ENCODE results near the gene LCN2. TPM values are rescaled to one million over a fixed set of nuclear protein-coding genes. Genes with fewer than 3 reads are reported as not detected.

Gene LCN2
- polyA plus RNA-seq (2013, experiment 1 of 4), result not detected
- polyA plus RNA-seq (2013, experiment 2 of 4), result not detected
- polyA plus RNA-seq (2013, experiment 3 of 4), result not detected
- not detected for polyA plus RNA-seq (2013, experiment 4 of 4)

GRCh38 chr9:128149001-128149701, at the start of gene LCN2:
TSS of gene LCN2 (plus strand) at chr9:128149453. CDS start at chr9:128149526, 73 bp downstream.
- Histone ChIP-seq H3K36me3 (ENCODE audit: control insufficient read depth, insufficient read depth, low read length) (no peaks in the 10 kb centered on the region), H3K27me3 (ENCODE audit: control insufficient read depth, insufficient read depth, low read length, poor library complexity, severe bottlenecking) (no peaks in the 10 kb centered on the region), H3K4me3 (ENCODE audit: insufficient read depth, low read depth, low read length) (no peak within 1 kb of the TSS), H3K9me3 (ENCODE audit: control insufficient read depth, low read length) (no peaks in the 10 kb centered on the region), H3K4me1 (ENCODE audit: control insufficient read depth, insufficient read depth, low read length) (no peaks in the 10 kb centered on the region), H3K27ac (ENCODE audit: insufficient read depth, low read depth, low read length, poor library complexity, severe bottlenecking) (no peak within 1 kb of the TSS)
- WGBS, 2 experiments, result 86 to 87% methylated on average over 9 of the region's 9 CpGs

DNA sequence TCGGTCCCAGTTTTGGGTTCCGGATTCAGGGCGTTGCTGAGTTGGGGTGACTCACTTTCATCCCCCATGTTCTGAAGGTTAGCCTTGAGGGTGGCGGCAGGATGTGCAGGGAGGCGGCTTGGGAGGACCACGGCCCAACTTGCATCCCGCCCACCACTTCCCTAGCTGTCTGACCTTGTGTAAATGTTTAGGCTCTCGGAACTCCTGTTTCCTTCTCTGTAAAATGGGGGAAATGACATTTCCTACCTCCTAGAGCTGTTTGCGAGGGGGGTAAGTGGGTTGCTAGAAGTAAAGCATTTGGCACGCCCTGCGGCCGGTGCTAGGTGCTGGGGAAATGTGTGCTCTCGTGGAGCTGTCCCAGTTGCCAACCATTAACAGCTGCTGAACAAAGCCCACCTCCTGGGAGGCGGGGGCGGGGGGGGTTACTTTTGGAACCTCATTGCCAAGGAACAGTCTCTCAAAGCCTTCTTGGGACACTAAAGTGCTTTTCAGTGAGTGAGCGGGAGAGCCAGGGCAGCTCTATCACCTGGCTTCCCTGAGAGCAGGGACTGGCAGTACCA, 49.2 kb upstream of the LCN2 start:
- Histone ChIP-seq H3K4me1 (ENCODE audit: control insufficient read depth, insufficient read depth, low read length) (peaks cover 25% of the 10 kb centered on the region), H3K4me3 (ENCODE audit: insufficient read depth, low read depth, low read length) (no peak overlapping the region), H3K27me3 (ENCODE audit: control insufficient read depth, insufficient read depth, low read length, poor library complexity, severe bottlenecking) (no peaks in the 10 kb centered on the region), H3K9me3 (ENCODE audit: control insufficient read depth, low read length) (no peaks in the 10 kb centered on the region), H3K36me3 (ENCODE audit: control insufficient read depth, insufficient read depth, low read length) (peaks cover 8% of the 10 kb centered on the region), H3K27ac (ENCODE audit: insufficient read depth, low read depth, low read length, poor library complexity, severe bottlenecking) (no peak overlapping the region)
- 89 to 90% methylated on average over 16 of the region's 16 CpGs for WGBS, 2 experiments

GRCh38 chr9:128100581-128100980, 48.7 kb upstream of the LCN2 start:
- Histone ChIP-seq H3K9me3 (ENCODE audit: control insufficient read depth, low read length) (no peaks in the 10 kb centered on the region), H3K4me3 (ENCODE audit: insufficient read depth, low read depth, low read length) (no peak overlapping the region), H3K4me1 (ENCODE audit: control insufficient read depth, insufficient read depth, low read length) (peaks cover 21% of the 10 kb centered on the region), H3K27me3 (ENCODE audit: control insufficient read depth, insufficient read depth, low read length, poor library complexity, severe bottlenecking) (no peaks in the 10 kb centered on the region), H3K27ac (ENCODE audit: insufficient read depth, low read depth, low read length, poor library complexity, severe bottlenecking) (no peak overlapping the region), H3K36me3 (ENCODE audit: control insufficient read depth, insufficient read depth, low read length) (peaks cover 11% of the 10 kb centered on the region)
- 95 to 97% methylated on average over 10 of the region's 10 CpGs for WGBS, 2 experiments

DNA sequence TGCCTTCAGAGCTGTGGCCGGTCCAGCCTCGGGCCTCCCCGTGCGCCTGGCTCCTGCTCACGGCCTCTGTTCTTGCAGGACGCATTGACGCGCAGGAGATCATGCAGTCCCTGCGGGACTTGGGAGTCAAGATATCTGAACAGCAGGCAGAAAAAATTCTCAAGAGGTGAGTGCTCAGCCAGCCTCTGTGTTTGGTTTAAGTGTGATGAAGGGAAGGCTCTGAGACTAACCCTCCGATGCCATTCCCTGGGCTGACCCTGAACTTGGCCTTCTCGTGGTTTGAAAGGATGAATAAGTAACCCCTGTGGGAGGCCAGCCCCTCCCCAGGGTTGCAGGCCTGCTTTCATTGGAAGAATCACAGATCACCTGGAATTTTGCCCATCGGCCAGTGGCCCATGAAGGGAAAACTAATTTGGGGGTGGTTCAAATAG, 48.0 kb upstream of the LCN2 start:
- Histone ChIP-seq H3K4me1 (ENCODE audit: control insufficient read depth, insufficient read depth, low read length) (peaks cover 21% of the 10 kb centered on the region), H3K27ac (ENCODE audit: insufficient read depth, low read depth, low read length, poor library complexity, severe bottlenecking) (no peak overlapping the region), H3K9me3 (ENCODE audit: control insufficient read depth, low read length) (no peaks in the 10 kb centered on the region), H3K27me3 (ENCODE audit: control insufficient read depth, insufficient read depth, low read length, poor library complexity, severe bottlenecking) (no peaks in the 10 kb centered on the region), H3K36me3 (ENCODE audit: control insufficient read depth, insufficient read depth, low read length) (peaks cover 16% of the 10 kb centered on the region), H3K4me3 (ENCODE audit: insufficient read depth, low read depth, low read length) (no peak overlapping the region)
- 87 to 88% methylated on average over 12 of the region's 12 CpGs for WGBS, 2 experiments

DNA sequence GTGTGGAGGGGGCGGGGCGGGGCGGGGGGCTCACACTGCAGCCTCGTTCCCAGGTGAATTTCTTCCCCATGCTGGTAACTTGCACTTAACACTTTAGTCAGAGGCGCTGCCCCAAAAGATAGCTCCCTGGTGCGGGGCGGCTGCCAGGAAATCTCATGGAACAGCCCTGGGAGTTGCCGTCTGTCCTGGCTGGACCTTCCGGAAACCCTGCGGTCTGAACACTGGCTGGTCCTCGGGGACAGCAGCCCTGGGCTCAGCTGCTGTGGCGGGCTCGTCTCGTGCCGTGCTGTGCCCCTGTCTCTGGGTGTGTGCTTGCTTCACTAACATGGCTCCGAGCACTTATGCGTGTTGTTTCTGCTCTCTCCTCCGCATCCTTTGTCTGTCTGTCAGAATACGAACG, 47.6 kb upstream of the LCN2 start:
- Histone ChIP-seq H3K4me1 (ENCODE audit: control insufficient read depth, insufficient read depth, low read length) (peaks cover 21% of the 10 kb centered on the region), H3K36me3 (ENCODE audit: control insufficient read depth, insufficient read depth, low read length) (peaks cover 18% of the 10 kb centered on the region), H3K27ac (ENCODE audit: insufficient read depth, low read depth, low read length, poor library complexity, severe bottlenecking) (no peak overlapping the region), H3K27me3 (ENCODE audit: control insufficient read depth, insufficient read depth, low read length, poor library complexity, severe bottlenecking) (no peaks in the 10 kb centered on the region), H3K9me3 (ENCODE audit: control insufficient read depth, low read length) (no peaks in the 10 kb centered on the region), H3K4me3 (ENCODE audit: insufficient read depth, low read depth, low read length) (no peak overlapping the region)
- WGBS, 2 experiments, result 93 to 94% methylated on average over 20 of the region's 20 CpGs

DNA sequence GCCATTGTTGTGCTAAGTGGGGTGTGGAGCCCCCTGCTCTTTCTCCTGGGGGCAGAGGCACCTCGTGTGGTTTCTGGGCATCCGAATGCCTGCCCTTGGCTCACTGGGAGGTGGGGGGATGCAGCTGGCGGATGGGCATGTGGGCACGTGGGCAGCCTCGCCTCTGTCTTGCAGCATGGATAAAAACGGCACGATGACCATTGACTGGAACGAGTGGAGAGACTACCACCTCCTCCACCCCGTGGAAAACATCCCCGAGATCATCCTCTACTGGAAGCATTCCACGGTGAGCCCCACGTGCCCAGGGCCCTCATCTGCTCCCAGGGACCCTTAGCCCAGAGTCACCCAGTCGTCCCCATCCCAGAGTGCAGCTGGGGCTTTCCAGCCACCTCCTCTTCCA, 47.1 kb upstream of the LCN2 start:
- no peak overlapping the region for H3K4me3 ChIP-seq (ENCODE audit: insufficient read depth, low read depth, low read length)
- H3K9me3 ChIP-seq (ENCODE audit: control insufficient read depth, low read length), result no peaks in the 10 kb centered on the region
- H3K4me1 ChIP-seq (ENCODE audit: control insufficient read depth, insufficient read depth, low read length), result peaks cover 20% of the 10 kb centered on the region
- H3K36me3 ChIP-seq (ENCODE audit: control insufficient read depth, insufficient read depth, low read length), result peaks cover 18% of the 10 kb centered on the region
- WGBS, 2 experiments, result 90 to 92% methylated on average over 13 of the region's 13 CpGs
- no peaks in the 10 kb centered on the region for H3K27me3 ChIP-seq (ENCODE audit: control insufficient read depth, insufficient read depth, low read length, poor library complexity, severe bottlenecking)
- no peak overlapping the region for H3K27ac ChIP-seq (ENCODE audit: insufficient read depth, low read depth, low read length, poor library complexity, severe bottlenecking)

- no peaks in the 10 kb centered on the region for H3K27me3 ChIP-seq (ENCODE audit: control insufficient read depth, insufficient read depth, low read length, poor library complexity, severe bottlenecking)
- no peaks in the 10 kb centered on the region for H3K9me3 ChIP-seq (ENCODE audit: control insufficient read depth, low read length)
- peaks cover 18% of the 10 kb centered on the region for H3K36me3 ChIP-seq (ENCODE audit: control insufficient read depth, insufficient read depth, low read length)
- peaks cover 12% of the 10 kb centered on the region for H3K4me1 ChIP-seq (ENCODE audit: control insufficient read depth, insufficient read depth, low read length)
- no peak overlapping the region for H3K4me3 ChIP-seq (ENCODE audit: insufficient read depth, low read depth, low read length)
- H3K27ac ChIP-seq (ENCODE audit: insufficient read depth, low read depth, low read length, poor library complexity, severe bottlenecking), result no peak overlapping the region
- 94 to 95% methylated on average over 23 of the region's 23 CpGs for WGBS, 2 experiments
Measured at GRCh38 chr9:128102861-128103588, 46.2 kb upstream of the LCN2 start.

GRCh38 chr9:128103589-128103962, 45.7 kb upstream of the LCN2 start:
- Histone ChIP-seq H3K36me3 (ENCODE audit: control insufficient read depth, insufficient read depth, low read length) (peaks cover 18% of the 10 kb centered on the region), H3K27me3 (ENCODE audit: control insufficient read depth, insufficient read depth, low read length, poor library complexity, severe bottlenecking) (no peaks in the 10 kb centered on the region), H3K4me3 (ENCODE audit: insufficient read depth, low read depth, low read length) (no peak overlapping the region), H3K4me1 (ENCODE audit: control insufficient read depth, insufficient read depth, low read length) (peaks cover 11% of the 10 kb centered on the region), H3K27ac (ENCODE audit: insufficient read depth, low read depth, low read length, poor library complexity, severe bottlenecking) (no peak overlapping the region), H3K9me3 (ENCODE audit: control insufficient read depth, low read length) (no peaks in the 10 kb centered on the region)
- WGBS, 2 experiments, result 89% methylated on average over 8 of the region's 8 CpGs

DNA sequence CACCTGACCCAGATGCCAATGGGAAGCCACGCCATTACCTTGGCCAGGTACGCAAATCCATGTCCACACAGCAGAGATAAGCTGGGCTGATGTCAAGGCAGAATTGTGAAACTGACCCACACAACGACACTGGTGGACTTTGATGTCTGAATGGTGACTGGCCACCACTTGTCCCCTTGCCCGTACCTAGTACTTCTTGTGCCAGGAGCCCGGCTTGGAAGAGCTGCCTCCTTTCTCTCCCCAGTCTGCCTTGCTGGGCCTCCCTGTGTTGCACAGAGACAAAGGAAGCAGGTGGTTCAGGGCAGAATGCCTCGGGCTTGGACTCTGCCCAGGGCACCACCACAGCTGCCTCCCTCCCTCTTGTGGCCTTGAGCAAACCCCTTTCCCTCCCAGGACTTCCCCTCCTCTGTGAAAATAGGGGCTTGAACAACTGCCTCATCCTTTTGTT, 45.1 kb upstream of the LCN2 start:
- Histone ChIP-seq H3K27me3 (ENCODE audit: control insufficient read depth, insufficient read depth, low read length, poor library complexity, severe bottlenecking) (no peaks in the 10 kb centered on the region), H3K36me3 (ENCODE audit: control insufficient read depth, insufficient read depth, low read length) (peaks cover 18% of the 10 kb centered on the region), H3K27ac (ENCODE audit: insufficient read depth, low read depth, low read length, poor library complexity, severe bottlenecking) (no peak overlapping the region), H3K4me3 (ENCODE audit: insufficient read depth, low read depth, low read length) (no peak overlapping the region), H3K4me1 (ENCODE audit: control insufficient read depth, insufficient read depth, low read length) (peaks cover 5% of the 10 kb centered on the region), H3K9me3 (ENCODE audit: control insufficient read depth, low read length) (no peaks in the 10 kb centered on the region)
- 93 to 95% methylated on average over 6 of the region's 6 CpGs for WGBS, 2 experiments

GRCh38 chr9:128105538-128106175, 43.6 kb upstream of the LCN2 start:
- H3K27ac ChIP-seq (ENCODE audit: insufficient read depth, low read depth, low read length, poor library complexity, severe bottlenecking), result no peak overlapping the region
- no peaks in the 10 kb centered on the region for H3K27me3 ChIP-seq (ENCODE audit: control insufficient read depth, insufficient read depth, low read length, poor library complexity, severe bottlenecking)
- H3K4me3 ChIP-seq (ENCODE audit: insufficient read depth, low read depth, low read length), result no peak overlapping the region
- no peaks in the 10 kb centered on the region for H3K4me1 ChIP-seq (ENCODE audit: control insufficient read depth, insufficient read depth, low read length)
- no peaks in the 10 kb centered on the region for H3K9me3 ChIP-seq (ENCODE audit: control insufficient read depth, low read length)
- WGBS, 2 experiments, result 92% methylated on average over 21 of the region's 21 CpGs
- H3K36me3 ChIP-seq (ENCODE audit: control insufficient read depth, insufficient read depth, low read length), result peaks cover 18% of the 10 kb centered on the region

All from ectodermal cell (in vitro differentiated cells).